HepG2 (cell line): ENCODE results near the gene KPNB1. TPM values are rescaled to one million over a fixed set of nuclear protein-coding genes. Genes with fewer than 3 reads are reported as not detected.
A peak's percentile ranks its signal among the peaks of the same experiment; 100 is the strongest.

Source experiments
- ATAC-seq: fragments of 200-7000 bp; cut with Tn5 transposase; 3 replicates; pipeline ENCODE4 v1.9.1; 2020; ENCODE audit warnings: mild to moderate bottlenecking, moderate library complexity
- BruUV-seq: library from RNA; stranded (reverse); fragments of 400-500 nt; replicated peaks from 2 replicates; lab custom pipeline; 2021; lab: Mats Ljungman, UMichigan
- CTCF ChIA-PET: fragments of 300-600 bp; formaldehyde crosslinking; extraction: SDS; loops from one replicate; lab custom pipeline; 2021; ENCODE audit warnings: low total read pairs, inconsistent platforms, low intra/inter-chr PET ratio; lab: Yijun Ruan, JAX
- POLR2A ChIA-PET: fragments of 350-600 bp; sonication (Branson Sonifier 250); formaldehyde crosslinking; loops from one replicate; lab custom pipeline; 2020; ENCODE audit warnings: antibody characterized with exemption, inconsistent platforms; lab: Yijun Ruan, JAX
- DNase-seq: peaks from one replicate; pipeline ENCODE4 v3.0.0-alpha.2; 2015; ENCODE audit warnings: low spot score
- FAIRE-seq: peaks from 3 replicates; lab custom pipeline; 2011; peaks lifted over from hg19 to GRCh38; lab: Jason Lieb, UNC
- H2AFZ ChIP-seq: one replicate; pipeline ENCODE4 v1.6.1; 2011; ENCODE audit warnings: low read length, inconsistent platforms
- H3K27ac ChIP-seq: fragments of 300-600 bp; 3 replicates; pipeline ENCODE4 v1.8.0; 2011; ENCODE audit warnings: mixed run types, mild to moderate bottlenecking, mixed read lengths, low read length, inconsistent platforms; ENCODE audit not compliant: insufficient read depth; ENCODE audit errors: extremely low read length
- H3K27me3 ChIP-seq, 2 experiments: fragments of 200-600 bp in 1 of 2; 2 replicates in 1 of 2; 3 replicates in 1 of 2; pipeline versions ENCODE4 v1.6.0 to v1.8.0; 2011; ENCODE audit warnings: low read length in 2 of 2, mild to moderate bottlenecking in 2 of 2, moderate library complexity in 2 of 2, inconsistent platforms in 1 of 2; ENCODE audit not compliant: insufficient read depth in 2 of 2, control insufficient read depth in 1 of 2
- H3K36me3 ChIP-seq, 2 experiments: fragments of 200-600 bp in 1 of 2; replicated peaks in 1 of 2; 2 replicates in 1 of 2; 3 replicates in 1 of 2; pipeline versions ENCODE4 v1.5.1 to v1.8.0; 2011; ENCODE audit warnings: low read length in 2 of 2, inconsistent platforms in 1 of 2; ENCODE audit not compliant: insufficient read depth in 2 of 2, control insufficient read depth in 1 of 2
- H3K4me1 ChIP-seq: 2 replicates; pipeline ENCODE4 v1.5.1; 2012; ENCODE audit warnings: low read length, inconsistent platforms; ENCODE audit not compliant: insufficient read depth
- H3K4me2 ChIP-seq: 2 replicates; pipeline ENCODE4 v1.6.0; 2011; ENCODE audit warnings: low read depth, low read length, inconsistent platforms
- H3K4me3 ChIP-seq, 3 experiments: fragments of 200-600 bp in 1 of 3; sonication (generic), shearing (Covaris generic) in 1 of 3; replicated peaks in 1 of 3; 2 replicates each; pipeline ENCODE4 v1.5.1; 2011 to 2016; ENCODE audit warnings: low read length in 3 of 3, inconsistent platforms in 2 of 3, low read depth in 2 of 3, mild to moderate bottlenecking in 2 of 3, control low read depth in 1 of 3, mixed read lengths in 1 of 3; ENCODE audit not compliant: insufficient read depth in 1 of 3
- H3K79me2 ChIP-seq: one replicate; pipeline ENCODE4 v1.6.1; 2011; ENCODE audit warnings: low read length, inconsistent platforms; ENCODE audit not compliant: insufficient read depth
- H3K9ac ChIP-seq: 2 replicates; pipeline ENCODE4 v1.6.0; 2011; ENCODE audit warnings: mild to moderate bottlenecking, low read depth, low read length, inconsistent platforms; ENCODE audit not compliant: insufficient read depth
- H3K9me3 ChIP-seq: 2 replicates; pipeline ENCODE4 v1.5.1; 2012; ENCODE audit warnings: mild to moderate bottlenecking, low read length
- H4K20me1 ChIP-seq: 2 replicates; pipeline ENCODE4 v1.6.0; 2011; ENCODE audit warnings: inconsistent platforms, mild to moderate bottlenecking, low read length, moderate library complexity; ENCODE audit not compliant: insufficient read depth
- AGO1 ChIP-seq: fragments of 200-400 bp; formaldehyde crosslinking; IDR thresholded peaks from 2 replicates; pipeline ENCODE4 v1.6.1; 2017; ENCODE audit warnings: mild to moderate bottlenecking, low read depth, low read length, moderate library complexity; ENCODE audit not compliant: poor library complexity, severe bottlenecking
- ETV5 ChIP-seq: IDR thresholded peaks from 2 replicates; pipeline ENCODE4 v1.6.1; 2018; ENCODE audit warnings: missing biosample characterization, missing genetic modification reagents, inconsistent platforms, borderline replicate concordance
- HNRNPUL1 ChIP-seq: fragments of 200-400 bp; formaldehyde crosslinking; IDR thresholded peaks from 2 replicates; pipeline ENCODE4 v1.6.1; 2017; ENCODE audit warnings: low read depth, mild to moderate bottlenecking, low read length, moderate library complexity
- NR2F1 ChIP-seq, 2 experiments: fragments of 450-650 bp in 1 of 2; formaldehyde crosslinking in 1 of 2; IDR thresholded peaks; 2 replicates each; pipeline versions ENCODE4 v1.5.0 to v1.6.1; 2016 to 2020; ENCODE audit warnings: mild to moderate bottlenecking in 1 of 2, missing compliant biosample characterization in 1 of 2, missing genetic modification reagents in 1 of 2, moderate library complexity in 1 of 2
- PAXIP1 ChIP-seq: sonication (generic); formaldehyde crosslinking; conservative IDR thresholded peaks from 2 replicates; pipeline ENCODE4 v1.4.0; 2020; ENCODE audit warnings: mild to moderate bottlenecking, missing genetic modification reagents, moderate library complexity
- TFAP4 ChIP-seq: sonication (generic); IDR thresholded peaks from 2 replicates; pipeline ENCODE4 v1.6.1; 2016; ENCODE audit warnings: low read depth, borderline replicate concordance
- THYN1 ChIP-seq: sonication (generic); formaldehyde crosslinking; IDR thresholded peaks from 2 replicates; pipeline ENCODE4 v1.8.1; 2023; ENCODE audit warnings: low read depth, mild to moderate bottlenecking, moderate library complexity, missing genetic modification reagents, borderline replicate concordance
- ZC3H4 ChIP-seq: sonication (generic); formaldehyde crosslinking; IDR thresholded peaks from 2 replicates; pipeline ENCODE4 v1.4.0; 2020; ENCODE audit warnings: missing genetic modification reagents, borderline replicate concordance
- ZNF12 ChIP-seq: sonication (generic); formaldehyde crosslinking; IDR thresholded peaks from 2 replicates; pipeline ENCODE4 v1.5.0; 2020; ENCODE audit warnings: missing genetic modification reagents
- ZNF160 ChIP-seq: sonication (generic); formaldehyde crosslinking; IDR thresholded peaks from 2 replicates; pipeline ENCODE4 v1.8.0; 2022; ENCODE audit warnings: mild to moderate bottlenecking, inconsistent platforms, missing genetic modification reagents
- ZNF205 ChIP-seq: IDR thresholded peaks from 2 replicates; pipeline ENCODE4 v1.6.1; 2018; ENCODE audit warnings: missing biosample characterization, missing genetic modification reagents
- ZNF251 ChIP-seq: sonication (generic); formaldehyde crosslinking; IDR thresholded peaks from 2 replicates; pipeline ENCODE4 v1.9.0; 2021; ENCODE audit warnings: mild to moderate bottlenecking, missing genetic modification reagents
- ZNF564 ChIP-seq: sonication (generic); formaldehyde crosslinking; IDR thresholded peaks from 2 replicates; pipeline ENCODE4 v1.8.1; 2023; ENCODE audit warnings: mild to moderate bottlenecking, missing genetic modification reagents
- WGBS: methylation state at CpG from one replicate; pipeline ENCODE4 v1.1.6; 2017; ENCODE audit warnings: low lambda C conversion rate; 5-methylcytosine and 5-hydroxymethylcytosine counted together
- in situ Hi-C: cut with HindIII; loops from 2 replicates; pipeline ENCODE4 v1.10.0; 2017; ENCODE audit warnings: low pct_unique_long_range_greater_than_20kb; ENCODE audit not compliant: extremely low pct_ligation_motif_present
- intact Hi-C: fragments of 100-400 bp; cut with micrococcal nuclease; formaldehyde crosslinking; loops from one replicate; pipeline ENCODE4 v1.10.0; 2022; ENCODE audit not compliant: unreplicated experiment
- polyA plus RNA-seq, 8 experiments: library from polyadenylated mRNA; depleted of rRNA in 3 of 8; stranded (reverse) in 7 of 8; unstranded in 1 of 8; fragments of >200 nt; fragmentation: Illumina TruSeq in 4 of 8; extraction: Trizol in 4 of 8; gene quantifications; 2 replicates each; pipeline versions ENCODE4 v1.2.1 to v1.2.3, GENCODE V29; 2011 to 2016; ENCODE audit warnings: low read depth in 4 of 8, missing spikeins in 1 of 8, mixed read lengths in 1 of 8; ENCODE audit not compliant: insufficient read depth in 1 of 8
- total RNA-seq, 5 experiments: library from RNA; depleted of rRNA; stranded (reverse); fragments of >200 nt; fragmentation: Illumina TruSeq; extraction: Trizol; gene quantifications; 2 replicates each; pipeline ENCODE4 v1.2.3, GENCODE V29; 2016; ENCODE audit warnings: low read depth in 1 of 5
- TF ChIP-seq, protein P1 (sequence below): sonication (generic); formaldehyde crosslinking; IDR thresholded peaks from 2 replicates; pipeline ENCODE4 v1.9.0; 2021; ENCODE audit warnings: missing genetic modification reagents, borderline replicate concordance
- TF ChIP-seq, protein P2 (sequence below): sonication (generic); formaldehyde crosslinking; IDR thresholded peaks from 2 replicates; pipeline ENCODE4 v1.4.0; 2020; ENCODE audit warnings: mild to moderate bottlenecking, missing genetic modification reagents

KPNB1 gene
- total and polyA plus RNA-seq, 2 of the 13 experiments (the other 11 are each of a cell fraction or from before 2014, with no cell fraction given): 164 to 424 TPM

- no peak overlapping the region for H3K4me2 ChIP-seq
- no peaks in the 10 kb centered on the region for H3K79me2 ChIP-seq
- H4K20me1 ChIP-seq: no peaks in the 10 kb centered on the region
- no peak for TF ChIP-seq ZNF251 (CRISPR knock-in tag)
- no peak for TF ChIP-seq NR2F1 (CRISPR knock-in tag; IDR thresholded peaks at IDR 0.05)
- no peak for TF ChIP-seq ETV5 (CRISPR knock-in tag)
- no peak for TF ChIP-seq HNRNPUL1
- TF ChIP-seq, protein P1, sequence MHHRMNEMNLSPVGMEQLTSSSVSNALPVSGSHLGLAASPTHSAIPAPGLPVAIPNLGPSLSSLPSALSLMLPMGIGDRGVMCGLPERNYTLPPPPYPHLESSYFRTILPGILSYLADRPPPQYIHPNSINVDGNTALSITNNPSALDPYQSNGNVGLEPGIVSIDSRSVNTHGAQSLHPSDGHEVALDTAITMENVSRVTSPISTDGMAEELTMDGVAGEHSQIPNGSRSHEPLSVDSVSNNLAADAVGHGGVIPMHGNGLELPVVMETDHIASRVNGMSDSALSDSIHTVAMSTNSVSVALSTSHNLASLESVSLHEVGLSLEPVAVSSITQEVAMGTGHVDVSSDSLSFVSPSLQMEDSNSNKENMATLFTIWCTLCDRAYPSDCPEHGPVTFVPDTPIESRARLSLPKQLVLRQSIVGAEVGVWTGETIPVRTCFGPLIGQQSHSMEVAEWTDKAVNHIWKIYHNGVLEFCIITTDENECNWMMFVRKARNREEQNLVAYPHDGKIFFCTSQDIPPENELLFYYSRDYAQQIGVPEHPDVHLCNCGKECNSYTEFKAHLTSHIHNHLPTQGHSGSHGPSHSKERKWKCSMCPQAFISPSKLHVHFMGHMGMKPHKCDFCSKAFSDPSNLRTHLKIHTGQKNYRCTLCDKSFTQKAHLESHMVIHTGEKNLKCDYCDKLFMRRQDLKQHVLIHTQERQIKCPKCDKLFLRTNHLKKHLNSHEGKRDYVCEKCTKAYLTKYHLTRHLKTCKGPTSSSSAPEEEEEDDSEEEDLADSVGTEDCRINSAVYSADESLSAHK: no peak
- no peak for TF ChIP-seq ZNF205 (CRISPR knock-in tag)
- TF ChIP-seq TFAP4: peak; percentile 52; the same call in 1 of the 2 replicates
- no peak for TF ChIP-seq ZNF160 (CRISPR knock-in tag)
- TF ChIP-seq ZNF12 (CRISPR knock-in tag): peak; percentile 66; the same call in 1 of the 2 replicates
- no peak for TF ChIP-seq ZNF564 (CRISPR knock-in tag)
- no peak for TF ChIP-seq THYN1 (CRISPR knock-in tag)
- no peak for TF ChIP-seq AGO1
- no peak for TF ChIP-seq ZC3H4 (CRISPR knock-in tag)
- peak; percentile 39; the same call in 1 of the 2 replicates for TF ChIP-seq PAXIP1 (CRISPR knock-in tag)
- TF ChIP-seq, protein P2, sequence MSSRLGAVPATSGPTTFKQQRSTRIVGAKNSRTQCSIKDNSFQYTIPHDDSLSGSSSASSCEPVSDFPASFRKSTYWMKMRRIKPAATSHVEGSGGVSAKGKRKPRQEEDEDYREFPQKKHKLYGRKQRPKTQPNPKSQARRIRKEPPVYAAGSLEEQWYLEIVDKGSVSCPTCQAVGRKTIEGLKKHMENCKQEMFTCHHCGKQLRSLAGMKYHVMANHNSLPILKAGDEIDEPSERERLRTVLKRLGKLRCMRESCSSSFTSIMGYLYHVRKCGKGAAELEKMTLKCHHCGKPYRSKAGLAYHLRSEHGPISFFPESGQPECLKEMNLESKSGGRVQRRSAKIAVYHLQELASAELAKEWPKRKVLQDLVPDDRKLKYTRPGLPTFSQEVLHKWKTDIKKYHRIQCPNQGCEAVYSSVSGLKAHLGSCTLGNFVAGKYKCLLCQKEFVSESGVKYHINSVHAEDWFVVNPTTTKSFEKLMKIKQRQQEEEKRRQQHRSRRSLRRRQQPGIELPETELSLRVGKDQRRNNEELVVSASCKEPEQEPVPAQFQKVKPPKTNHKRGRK: no peak
- FAIRE-seq (peak; percentile 53), ATAC-seq (peak; percentile 53), DNase-seq (no peak)
- H3K27ac ChIP-seq: peak overlapping the region; percentile 19
- BruUV-seq: no TSS peak
- no peak overlapping the region for H3K4me3 ChIP-seq
- no peaks in the 10 kb centered on the region for H3K9me3 ChIP-seq
- H3K27me3 ChIP-seq: no peaks in the 10 kb centered on the region
- in situ Hi-C loops (loop anchor here (25.0 kb wide), 2 partner anchors 92 to 242 kb away; no protein-coding TSS in a partner anchor), intact Hi-C loops (no loop called here)
- H3K9ac ChIP-seq: no peak overlapping the region
- WGBS: 70% methylated on average over 1 of the region's 1 CpG
- peaks cover 21% of the 10 kb centered on the region for H3K4me1 ChIP-seq
- CTCF ChIA-PET: no interaction called here
- peaks cover 23 to 78% of the 10 kb centered on the region in 2 experiments for H3K36me3 ChIP-seq
- POLR2A ChIA-PET: interaction anchor here (0.6 kb wide), 1 partner anchor 67 kb away, joined by 3 read pairs; no protein-coding TSS in a partner anchor
- no peak overlapping the region for H2AFZ ChIP-seq
Measured at GRCh38 chr17:47604598-47604927, 45.2 kb upstream of the KPNB1 start.
